Natural killer cell (primary cell): ENCODE data around the gene LARGE1. TPM values are rescaled to one million over a fixed set of nuclear protein-coding genes. Genes with fewer than 3 reads are reported as not detected.

Experiments used
- ATAC-seq, 3 donors: fragments of 150-1000 bp in 2 of 3; fragments of 200-7000 bp in 1 of 3; cut with Tn5 transposase; 1 replicate in 1 of 3; 2 replicates in 2 of 3; pipeline ENCODE4 v1.10.0; 2021; ENCODE audit warnings: mild to moderate bottlenecking in 2 of 3, moderate library complexity in 2 of 3
- DNase-seq, 2 donors: peaks; one replicate each; pipeline versions ENCODE4 v3.0.0 to v3.0.0-alpha.2; 2013 to 2021; ENCODE audit warnings: mixed read lengths in 1 of 2
- H3K27ac ChIP-seq: one replicate; pipeline ENCODE4 v1.5.1; 2013; ENCODE audit warnings: mild to moderate bottlenecking, low read length
- H3K27me3 ChIP-seq: one replicate; pipeline ENCODE4 v1.6.1; 2013; ENCODE audit warnings: low read length; ENCODE audit not compliant: control insufficient read depth, insufficient read depth
- H3K36me3 ChIP-seq: one replicate; pipeline ENCODE4 v1.6.1; 2013; ENCODE audit warnings: low read length; ENCODE audit not compliant: control insufficient read depth, insufficient read depth
- H3K4me1 ChIP-seq: one replicate; pipeline ENCODE4 v1.6.1; 2013; ENCODE audit warnings: low read length; ENCODE audit not compliant: control insufficient read depth, insufficient read depth
- H3K4me3 ChIP-seq: one replicate; pipeline ENCODE4 v1.5.1; 2013; ENCODE audit warnings: low read length
- H3K9me3 ChIP-seq: one replicate; pipeline ENCODE4 v1.6.1; 2013; ENCODE audit warnings: low read length; ENCODE audit not compliant: control insufficient read depth, insufficient read depth
- H3K27ac Mint-ChIP-seq, 2 donors: one replicate each; pipeline ENCODE4 v1.8.0; 2022; ENCODE audit warnings: mild to moderate bottlenecking in 2 of 2, mixed read lengths in 2 of 2, moderate library complexity in 1 of 2
- H3K27me3 Mint-ChIP-seq, 2 donors: one replicate each; pipeline ENCODE4 v1.8.0; 2022; ENCODE audit warnings: low read depth in 2 of 2, mixed read lengths in 2 of 2
- H3K36me3 Mint-ChIP-seq: one replicate; pipeline ENCODE4 v1.8.0; 2022; ENCODE audit warnings: mixed read lengths
- H3K4me1 Mint-ChIP-seq, 2 donors: one replicate each; pipeline ENCODE4 v1.8.0; 2022; ENCODE audit warnings: mixed read lengths in 2 of 2
- H3K4me3 Mint-ChIP-seq: one replicate; pipeline ENCODE4 v1.8.0; 2022; ENCODE audit warnings: mild to moderate bottlenecking, moderate library complexity, mixed read lengths
- H3K9me3 Mint-ChIP-seq, 2 donors: one replicate each; pipeline ENCODE4 v1.8.0; 2022; ENCODE audit warnings: mixed read lengths in 2 of 2
- WGBS: methylation state at CpG from one replicate; pipeline ENCODE4 v1.1.7; 2013; ENCODE audit warnings: missing lambda C conversion rate; ENCODE audit not compliant: insufficient coverage; 5-methylcytosine and 5-hydroxymethylcytosine counted together
- intact Hi-C: fragments of 100-400 bp; cut with micrococcal nuclease; formaldehyde crosslinking; loops from one replicate; pipeline ENCODE4 v1.14.2; 2022
- total RNA-seq, 4 donors: library from RNA; stranded (reverse); fragments of 120-200 nt in 1 of 4; gene quantifications; one replicate each; pipeline versions ENCODE4 v1.2.3 to v1.2.4, GENCODE V29; 2013 to 2022
- TF ChIP-seq, protein P1 (sequence below): fragments of 200-600 bp; IDR thresholded peaks from one replicate; pipeline ENCODE4 v1.8.0; 2022; ENCODE audit warnings: antibody characterized with exemption

Gene LARGE1
- total RNA-seq, 3 donors from 2014 or later (not counting 1 experiment from before 2014, with no cell fraction given), result 2.6 to 11.6 (median 4.1) TPM

DNA sequence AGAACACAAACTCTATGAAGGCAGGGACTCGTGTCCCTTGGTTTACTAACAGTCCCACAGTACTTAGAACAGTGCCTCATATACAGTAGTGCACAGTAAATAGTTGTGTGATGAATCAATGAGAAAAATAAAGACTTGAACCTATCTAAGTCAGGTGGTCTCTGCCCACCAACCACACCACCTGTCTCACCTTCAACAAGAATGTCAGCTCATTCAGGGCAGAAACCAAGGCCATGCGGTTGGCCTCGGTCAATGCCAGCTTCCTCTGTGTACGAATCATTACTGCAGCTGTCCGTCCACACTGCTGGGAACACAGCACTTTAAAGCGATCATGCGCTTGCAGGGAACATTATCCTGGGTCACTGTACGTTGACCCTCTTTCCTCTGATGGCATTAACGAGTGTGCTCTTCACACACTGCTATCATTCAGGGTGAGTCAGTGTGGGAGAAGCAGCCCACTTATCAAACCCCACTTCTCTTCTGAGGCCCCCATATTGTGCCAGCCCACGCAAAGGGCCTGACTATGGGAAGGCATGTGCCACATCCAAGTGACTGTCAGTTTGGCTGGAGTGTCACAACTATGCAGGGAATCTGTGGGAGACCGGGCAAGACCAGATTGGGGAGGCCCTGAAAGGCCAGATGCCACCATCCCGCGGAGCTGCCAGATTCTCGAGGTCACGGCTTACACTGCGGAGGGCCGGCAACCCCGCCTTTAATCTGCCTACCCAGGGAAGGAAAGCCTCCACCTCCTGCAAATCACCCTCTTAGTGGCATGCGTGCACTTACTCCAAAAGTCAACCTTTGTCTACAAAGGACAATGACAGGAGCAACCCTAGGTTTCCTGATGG, 36.1 kb downstream of the LARGE1 start:
- Histone ChIP-seq H3K36me3 (no peaks in the 10 kb centered on the region), H3K4me3 (no peak overlapping the region), H3K27ac (no peak overlapping the region), H3K27me3 (no peaks in the 10 kb centered on the region), H3K4me1 (no peaks in the 10 kb centered on the region), H3K9me3 (no peaks in the 10 kb centered on the region)
- no peaks in the 10 kb centered on the region for H3K36me3 Mint-ChIP-seq
- peaks cover 4% of the 10 kb centered on the region in 2 donors for H3K4me1 Mint-ChIP-seq
- H3K27me3 Mint-ChIP-seq, result peaks cover 0 to 14% of the 10 kb centered on the region in 2 donors
- no peak overlapping the region for H3K27ac Mint-ChIP-seq
- DNase-seq, result no peak
- H3K9me3 Mint-ChIP-seq, result no peaks in the 10 kb centered on the region
- no peak for ATAC-seq
- WGBS, result 96% methylated on average over 18 of the region's 19 CpGs
- TF ChIP-seq, protein P1, sequence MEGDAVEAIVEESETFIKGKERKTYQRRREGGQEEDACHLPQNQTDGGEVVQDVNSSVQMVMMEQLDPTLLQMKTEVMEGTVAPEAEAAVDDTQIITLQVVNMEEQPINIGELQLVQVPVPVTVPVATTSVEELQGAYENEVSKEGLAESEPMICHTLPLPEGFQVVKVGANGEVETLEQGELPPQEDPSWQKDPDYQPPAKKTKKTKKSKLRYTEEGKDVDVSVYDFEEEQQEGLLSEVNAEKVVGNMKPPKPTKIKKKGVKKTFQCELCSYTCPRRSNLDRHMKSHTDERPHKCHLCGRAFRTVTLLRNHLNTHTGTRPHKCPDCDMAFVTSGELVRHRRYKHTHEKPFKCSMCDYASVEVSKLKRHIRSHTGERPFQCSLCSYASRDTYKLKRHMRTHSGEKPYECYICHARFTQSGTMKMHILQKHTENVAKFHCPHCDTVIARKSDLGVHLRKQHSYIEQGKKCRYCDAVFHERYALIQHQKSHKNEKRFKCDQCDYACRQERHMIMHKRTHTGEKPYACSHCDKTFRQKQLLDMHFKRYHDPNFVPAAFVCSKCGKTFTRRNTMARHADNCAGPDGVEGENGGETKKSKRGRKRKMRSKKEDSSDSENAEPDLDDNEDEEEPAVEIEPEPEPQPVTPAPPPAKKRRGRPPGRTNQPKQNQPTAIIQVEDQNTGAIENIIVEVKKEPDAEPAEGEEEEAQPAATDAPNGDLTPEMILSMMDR, result no peak
- intact Hi-C loops, result no loop called here
- no peak overlapping the region for H3K4me3 Mint-ChIP-seq

- Histone ChIP-seq H3K36me3 (no peaks in the 10 kb centered on the region), H3K27me3 (no peaks in the 10 kb centered on the region), H3K4me1 (no peaks in the 10 kb centered on the region), H3K4me3 (no peak overlapping the region), H3K27ac (no peak overlapping the region), H3K9me3 (no peaks in the 10 kb centered on the region)
- H3K9me3 Mint-ChIP-seq, result no peaks in the 10 kb centered on the region
- TF ChIP-seq, protein P1, result no peak
- WGBS, result 76% methylated on average over 6 of the region's 6 CpGs
- ATAC-seq, result no peak
- no peak overlapping the region for H3K4me3 Mint-ChIP-seq
- H3K27me3 Mint-ChIP-seq, result peaks cover 0 to 9% of the 10 kb centered on the region in 2 donors
- H3K27ac Mint-ChIP-seq, result no peak overlapping the region
- no peaks in the 10 kb centered on the region for H3K36me3 Mint-ChIP-seq
- DNase-seq, result no peak
- no peaks in the 10 kb centered on the region for H3K4me1 Mint-ChIP-seq
- intact Hi-C loops, result no loop called here
Measured at GRCh38 chr22:33883561-33883960, 36.7 kb downstream of the LARGE1 start.

DNA sequence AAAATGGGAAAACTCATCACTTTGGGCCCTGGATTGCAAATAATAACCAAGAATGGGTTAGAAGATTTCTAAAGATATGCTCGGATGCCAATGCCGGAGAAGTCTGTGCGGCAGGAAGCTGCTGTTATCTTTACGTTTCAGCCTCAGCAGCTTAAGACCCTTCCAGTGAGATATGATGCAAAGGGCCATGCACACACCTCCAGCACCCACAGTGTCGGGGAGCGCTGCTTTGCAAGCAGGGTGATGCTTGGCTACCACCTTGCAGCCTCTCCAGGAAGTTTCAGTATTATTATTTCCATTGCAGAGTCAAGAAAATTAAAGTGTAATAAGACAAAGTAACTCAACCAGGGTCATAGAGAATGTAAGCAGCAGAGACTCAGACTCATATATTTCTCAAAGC, 37.3 kb downstream of the LARGE1 start:
- H3K27ac Mint-ChIP-seq, result no peak overlapping the region
- TF ChIP-seq, protein P1, result no peak
- no peaks in the 10 kb centered on the region for H3K9me3 ChIP-seq
- H3K36me3 Mint-ChIP-seq, result no peaks in the 10 kb centered on the region
- H3K36me3 ChIP-seq, result no peaks in the 10 kb centered on the region
- no peak overlapping the region for H3K4me3 ChIP-seq
- H3K27me3 ChIP-seq, result no peaks in the 10 kb centered on the region
- H3K4me1 Mint-ChIP-seq, result no peaks in the 10 kb centered on the region
- H3K27ac ChIP-seq, result no peak overlapping the region
- 75% methylated on average over 6 of the region's 6 CpGs for WGBS
- no peak for DNase-seq
- peaks cover 0 to 9% of the 10 kb centered on the region in 2 donors for H3K27me3 Mint-ChIP-seq
- intact Hi-C loops, result no loop called here
- no peak overlapping the region for H3K4me3 Mint-ChIP-seq
- H3K4me1 ChIP-seq, result no peaks in the 10 kb centered on the region
- H3K9me3 Mint-ChIP-seq, result no peaks in the 10 kb centered on the region
- no peak for ATAC-seq
